Astrocyte of the cerebellum (primary cell): ENCODE data around the gene INAFM2.

Experiments
- DNase-seq: peaks from one replicate; pipeline ENCODE4 v3.0.0-alpha.2; 2011; ENCODE audit warnings: low read depth
- H3K4me3 ChIP-seq: 2 replicates; pipeline ENCODE4 v1.5.1; 2011; ENCODE audit warnings: mild to moderate bottlenecking, low read depth, low read length, moderate library complexity
- in situ Hi-C: cut with HindIII; loops from 2 replicates; pipeline ENCODE4 v1.10.0; 2017; ENCODE audit warnings: low sequenced_read_pairs
- TF ChIP-seq, protein P1 (sequence below): IDR thresholded peaks from 2 replicates; pipeline ENCODE4 v1.5.1; 2012; ENCODE audit warnings: low read length, low read depth, moderate library complexity, mild to moderate bottlenecking; ENCODE audit errors: missing control alignments

Gene INAFM2

GRCh38 chr15:40323239-40323952, at the start of gene INAFM2:
TSS of gene INAFM2 (plus strand) at chr15:40323692. CDS start at chr15:40324056, 364 bp downstream.
- TF ChIP-seq, protein P1, sequence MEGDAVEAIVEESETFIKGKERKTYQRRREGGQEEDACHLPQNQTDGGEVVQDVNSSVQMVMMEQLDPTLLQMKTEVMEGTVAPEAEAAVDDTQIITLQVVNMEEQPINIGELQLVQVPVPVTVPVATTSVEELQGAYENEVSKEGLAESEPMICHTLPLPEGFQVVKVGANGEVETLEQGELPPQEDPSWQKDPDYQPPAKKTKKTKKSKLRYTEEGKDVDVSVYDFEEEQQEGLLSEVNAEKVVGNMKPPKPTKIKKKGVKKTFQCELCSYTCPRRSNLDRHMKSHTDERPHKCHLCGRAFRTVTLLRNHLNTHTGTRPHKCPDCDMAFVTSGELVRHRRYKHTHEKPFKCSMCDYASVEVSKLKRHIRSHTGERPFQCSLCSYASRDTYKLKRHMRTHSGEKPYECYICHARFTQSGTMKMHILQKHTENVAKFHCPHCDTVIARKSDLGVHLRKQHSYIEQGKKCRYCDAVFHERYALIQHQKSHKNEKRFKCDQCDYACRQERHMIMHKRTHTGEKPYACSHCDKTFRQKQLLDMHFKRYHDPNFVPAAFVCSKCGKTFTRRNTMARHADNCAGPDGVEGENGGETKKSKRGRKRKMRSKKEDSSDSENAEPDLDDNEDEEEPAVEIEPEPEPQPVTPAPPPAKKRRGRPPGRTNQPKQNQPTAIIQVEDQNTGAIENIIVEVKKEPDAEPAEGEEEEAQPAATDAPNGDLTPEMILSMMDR = peak; percentile 57
- H3K4me3 ChIP-seq = peak within 1 kb of the TSS; percentile 58
- peak; percentile 79 for DNase-seq
- in situ Hi-C loops = loop anchor here (5.0 kb wide), 1 partner anchor 99 kb away; no protein-coding TSS in a partner anchor

DNA sequence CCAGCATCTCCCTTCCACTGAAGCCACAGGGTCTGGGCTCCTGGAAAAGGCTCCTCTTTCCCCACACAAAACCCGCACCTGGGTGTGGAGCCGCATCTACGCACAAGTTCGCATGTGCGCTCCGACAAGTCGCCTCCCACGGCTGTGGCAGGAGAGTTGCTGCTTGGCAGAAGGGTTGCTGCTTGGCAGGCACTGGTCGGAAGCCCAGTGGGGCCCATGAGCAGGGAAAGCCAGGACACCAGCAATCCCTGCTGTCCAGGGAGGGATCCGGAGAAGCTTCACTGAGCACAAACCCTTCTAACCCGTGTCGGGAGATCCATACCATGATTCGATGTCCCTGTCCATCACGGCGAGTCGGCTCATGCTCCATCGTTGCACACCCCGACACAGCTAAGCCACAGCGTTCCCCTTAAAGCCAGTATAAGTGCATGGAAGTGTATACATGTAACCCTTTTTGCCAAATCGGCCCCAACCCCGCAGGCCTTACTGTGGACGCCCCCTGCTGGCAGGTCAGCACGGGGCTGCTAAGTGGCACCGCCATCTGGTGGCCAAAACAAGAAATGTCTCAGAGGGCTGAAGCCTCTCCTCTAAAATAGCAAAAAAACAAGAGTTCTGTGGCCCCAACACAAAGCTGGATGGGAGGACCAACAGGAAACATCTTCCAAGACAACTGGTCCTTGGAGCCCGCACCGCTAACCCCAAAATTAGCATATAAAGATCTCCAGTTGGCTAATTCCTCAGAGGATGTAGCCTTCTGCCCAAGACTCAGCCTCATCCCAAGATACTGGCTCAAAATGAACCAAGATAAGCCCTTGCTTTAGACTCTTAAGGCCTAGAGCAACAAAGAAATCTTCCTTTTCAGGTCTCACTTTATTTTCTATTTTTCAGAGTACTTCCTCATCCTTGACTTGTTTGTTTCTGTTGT, 48.9 kb upstream of the INAFM2 start:
- no peak overlapping the region for H3K4me3 ChIP-seq
- TF ChIP-seq, protein P1 = peak; percentile 100
- in situ Hi-C loops = loop anchor here (5.0 kb wide), 3 partner anchors 57 to 252 kb away; no protein-coding TSS in a partner anchor
- DNase-seq = peak; percentile 68

DNA sequence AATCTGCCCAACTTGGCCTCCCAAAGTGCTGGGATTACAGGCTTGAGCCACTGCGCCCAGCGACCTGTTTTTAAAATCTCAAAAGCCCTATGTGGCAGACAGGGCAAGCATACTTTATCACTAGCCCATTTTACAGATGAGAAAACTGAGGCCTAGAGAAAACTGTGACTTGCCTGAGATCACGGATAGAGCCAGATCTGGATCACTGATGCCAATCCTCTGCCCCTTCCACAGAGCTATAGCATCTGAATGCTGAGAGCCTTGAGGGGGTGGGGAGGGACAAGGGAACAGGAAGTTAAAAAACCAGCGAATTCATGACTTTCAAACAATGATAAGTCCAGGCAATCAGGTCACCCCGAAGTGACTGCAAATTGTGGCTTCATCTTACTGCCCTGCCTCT, 48.0 kb upstream of the INAFM2 start:
- no peak overlapping the region for H3K4me3 ChIP-seq
- no peak for DNase-seq
- TF ChIP-seq, protein P1 = no peak
- in situ Hi-C loops = no loop called here

GRCh38 chr15:40275954-40276353, 47.5 kb upstream of the INAFM2 start:
- no peak overlapping the region for H3K4me3 ChIP-seq
- no peak for DNase-seq
- in situ Hi-C loops = no loop called here
- TF ChIP-seq, protein P1 = no peak

DNA sequence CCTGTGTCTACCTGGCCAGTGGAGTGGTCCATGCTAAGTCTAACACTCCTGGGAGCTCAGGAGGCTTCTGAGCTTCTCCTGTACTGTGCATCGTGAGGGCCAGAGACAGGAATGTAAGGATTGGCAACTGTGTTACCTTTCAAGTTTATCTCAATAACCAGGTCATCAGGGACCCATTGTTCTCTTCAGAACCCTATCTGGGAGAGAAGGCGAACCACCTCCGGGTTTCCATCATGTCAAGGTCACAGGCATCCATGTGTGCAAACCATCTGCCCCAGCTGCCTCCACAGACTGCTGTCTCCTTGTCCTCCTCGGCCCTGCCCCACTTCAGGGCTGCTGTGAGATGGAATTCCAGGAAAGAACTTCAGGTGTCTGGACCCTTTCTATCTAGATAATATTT, 46.6 kb upstream of the INAFM2 start:
- in situ Hi-C loops = no loop called here

GRCh38 chr15:40277471-40277870, 46.0 kb upstream of the INAFM2 start:
- H3K4me3 ChIP-seq = no peak overlapping the region
- TF ChIP-seq, protein P1 = no peak
- DNase-seq = no peak
- in situ Hi-C loops = no loop called here

More for the DNA sequence above, 46.6 kb upstream of the INAFM2 start:
- TF ChIP-seq, protein P1 = no peak
- H3K4me3 ChIP-seq = no peak overlapping the region
- DNase-seq = no peak
